HuH-7.5 (cell line): ENCODE results near the gene CXCL13.
"Not testable (repeated sequence)": the region's sequence is repeated elsewhere in the genome, so short reads cannot be mapped to it uniquely, and the experiment has no call there.

ENCODE experiments used
- DNase-seq: peaks from one replicate; pipeline ENCODE4 v3.0.0; 2011; ENCODE audit warnings: low spot score

CXCL13 gene

GRCh38 chr4:77605210-77605902 lies at the start of gene CXCL13:
TSS of gene CXCL13 (plus strand) at chr4:77605820. CDS start at chr4:77605866, 46 bp downstream.
- DNase-seq = no peak

DNA sequence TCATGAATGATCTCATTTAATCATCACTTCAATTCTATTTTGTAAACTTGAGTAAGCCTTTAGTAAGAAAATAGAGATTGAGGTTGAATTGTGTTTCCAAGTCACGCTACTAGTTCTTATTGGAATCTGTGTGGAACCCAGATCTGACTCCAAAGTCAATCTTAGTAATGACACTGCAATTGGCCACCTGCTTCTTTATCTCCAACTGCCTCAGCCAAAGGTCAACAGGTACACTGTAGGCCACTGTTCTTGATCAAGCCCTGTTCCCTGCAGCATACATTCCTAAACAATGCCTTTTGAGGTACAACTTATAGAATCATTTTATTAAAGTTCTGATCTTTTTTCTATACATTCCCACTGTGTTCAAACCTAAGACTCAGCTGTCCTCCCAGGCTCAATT lies 45.5 kb upstream of the CXCL13 start:
- no peak for DNase-seq

- DNase-seq = not testable (repeated sequence)
Measured at GRCh38 chr4:77561720-77562119, 43.9 kb upstream of the CXCL13 start.

- no peak for DNase-seq
Measured at GRCh38 chr4:77564231-77564630, 41.4 kb upstream of the CXCL13 start.

- no peak for DNase-seq
Measured at GRCh38 chr4:77566148-77566547, 39.5 kb upstream of the CXCL13 start.

DNA sequence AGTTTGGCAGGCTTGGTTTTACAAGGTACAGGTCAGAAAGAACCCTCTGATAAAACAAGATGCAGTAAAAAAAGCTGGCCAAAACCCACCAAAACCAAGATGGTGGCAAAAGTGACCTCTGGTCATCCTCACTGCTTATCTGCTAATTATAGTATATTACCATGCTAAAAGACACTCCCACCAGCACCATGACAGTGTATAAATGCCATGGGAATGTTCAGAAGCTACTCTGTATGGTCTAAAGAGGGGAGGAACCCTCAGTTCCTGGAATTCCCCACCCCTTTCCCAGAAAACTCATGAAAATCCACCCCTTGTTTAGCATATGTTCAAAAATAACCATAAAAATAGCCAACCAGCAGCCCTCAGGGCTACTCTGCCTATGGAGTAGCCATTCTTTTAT lies 38.1 kb upstream of the CXCL13 start:
- DNase-seq = no peak

DNA sequence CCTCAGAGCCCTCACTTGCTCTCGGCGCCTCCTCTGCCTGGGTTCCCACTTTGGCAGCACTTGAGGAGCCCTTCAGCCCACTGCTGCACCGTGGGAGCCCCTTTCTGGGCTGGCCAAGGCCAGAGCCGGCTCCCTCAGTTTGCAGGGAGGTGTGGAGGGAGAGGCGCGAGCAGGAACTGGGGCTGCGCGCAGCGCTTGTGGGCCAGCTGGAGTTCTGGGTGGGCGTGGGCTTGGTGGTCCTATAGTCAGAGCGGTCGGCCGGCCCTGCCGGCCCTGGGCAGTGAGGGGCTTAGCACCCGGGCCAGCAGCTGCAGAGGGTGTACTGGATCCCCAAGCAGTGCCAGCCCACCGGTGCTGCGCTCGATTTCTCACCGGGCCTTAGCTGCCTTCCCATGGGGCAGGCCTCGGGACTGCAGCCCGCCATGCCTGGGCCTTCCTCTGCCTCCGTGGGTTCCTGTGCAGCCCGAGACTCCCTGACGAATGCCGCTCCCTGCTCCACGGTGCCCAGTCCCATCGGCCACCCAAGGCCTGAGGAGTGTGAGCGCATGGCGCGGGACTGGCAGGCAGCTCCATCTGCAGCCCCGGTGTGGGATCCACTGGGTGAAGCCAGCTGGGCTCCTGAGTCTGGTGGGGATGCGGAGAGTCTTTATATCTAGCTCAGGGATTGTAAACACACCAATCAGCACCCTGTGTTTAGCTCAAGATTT lies 35.0 kb upstream of the CXCL13 start:
- DNase-seq = not testable (repeated sequence)

GRCh38 chr4:77576351-77576750 lies 29.3 kb upstream of the CXCL13 start:
- no peak for DNase-seq

DNA sequence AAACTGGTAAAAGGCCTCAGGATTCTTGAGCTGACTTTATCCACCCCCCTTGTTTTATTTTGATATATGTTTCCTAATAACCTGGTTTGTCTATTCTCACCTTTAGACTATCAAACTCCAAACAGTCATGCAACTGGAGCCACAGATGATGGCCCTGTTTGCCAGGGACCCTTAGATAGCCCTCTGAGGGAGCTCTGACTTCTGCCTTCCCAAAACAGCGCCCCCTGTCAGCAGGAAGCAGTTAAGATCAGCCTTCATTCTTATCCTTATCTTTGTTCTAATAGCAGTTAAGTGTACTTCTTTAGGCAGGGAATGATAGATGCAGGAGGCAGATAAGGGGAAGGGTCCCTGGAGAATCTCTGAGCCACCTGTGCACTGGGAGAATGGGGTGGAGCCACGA lies 27.5 kb upstream of the CXCL13 start:
- DNase-seq = no peak

DNA sequence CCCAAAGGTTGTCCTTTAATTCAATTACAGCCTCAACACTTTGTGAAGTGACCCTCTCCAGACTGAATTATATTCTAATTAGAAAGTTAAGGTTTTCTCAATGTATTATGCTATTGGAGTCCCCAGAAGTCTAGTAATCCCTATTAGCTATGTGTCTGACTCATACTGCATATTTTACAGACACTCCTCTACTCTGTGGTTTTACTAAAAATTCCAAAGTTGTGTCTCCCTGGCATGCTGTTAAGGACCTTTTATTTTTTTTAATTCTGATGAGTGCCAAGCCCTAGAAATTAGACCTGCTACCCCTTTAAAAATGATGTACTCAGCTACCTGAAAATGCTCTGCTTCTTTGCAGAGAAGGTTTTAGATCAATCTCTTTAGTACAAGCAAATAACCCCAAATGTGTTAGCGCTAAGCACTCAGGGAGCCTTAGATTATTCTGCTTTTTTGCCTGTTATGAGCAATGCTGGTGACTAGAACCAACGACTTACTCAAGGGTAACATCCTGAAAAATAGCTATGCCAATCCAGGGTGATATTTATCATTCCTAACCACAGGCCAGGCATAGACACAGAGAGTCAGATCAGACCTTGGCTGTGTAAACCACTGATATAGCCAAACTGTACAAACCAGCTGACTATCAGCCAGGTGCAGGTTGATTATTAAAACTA lies 26.1 kb upstream of the CXCL13 start:
- DNase-seq = no peak

DNA sequence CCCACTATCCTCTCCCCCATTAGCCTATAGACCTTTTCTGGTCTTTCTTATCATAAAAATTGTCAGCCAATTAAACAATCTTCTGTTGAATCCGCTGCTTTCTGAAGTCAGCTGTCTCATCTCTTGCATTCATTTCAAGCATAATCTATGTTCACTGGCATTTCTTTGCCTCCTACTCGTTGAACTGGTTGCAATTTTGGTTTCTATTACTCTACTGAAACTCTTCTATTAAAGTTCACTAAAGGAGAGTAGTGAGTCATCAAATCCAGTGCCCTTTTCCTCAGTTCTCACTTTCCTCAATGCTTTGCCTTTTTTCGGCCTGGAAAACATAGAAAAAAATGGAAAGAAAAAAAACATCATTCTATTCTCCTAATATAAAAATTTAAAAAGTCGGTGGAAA lies 23.9 kb upstream of the CXCL13 start:
- DNase-seq = no peak

DNA sequence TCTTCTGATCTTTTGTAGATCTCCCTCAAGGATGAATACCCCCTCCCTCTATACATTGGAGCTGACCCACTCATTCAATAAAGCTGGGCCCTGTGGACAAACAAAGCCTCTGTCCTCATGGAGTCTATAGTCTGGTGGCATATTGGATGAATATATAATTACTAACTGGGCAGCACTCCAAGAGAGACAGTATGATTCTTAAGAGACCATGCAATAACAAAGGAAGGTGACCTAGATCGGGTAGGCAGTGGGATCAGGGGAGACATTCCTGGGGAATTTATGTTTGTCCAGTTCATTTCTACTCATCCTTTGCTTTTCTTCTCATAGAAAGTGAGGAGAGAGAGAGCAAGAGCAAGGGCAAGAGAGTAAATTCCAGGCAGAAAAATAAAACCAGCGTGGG lies 23.5 kb upstream of the CXCL13 start:
- no peak for DNase-seq

- no peak for DNase-seq
Measured at GRCh38 chr4:77582711-77583110, 22.9 kb upstream of the CXCL13 start.

- DNase-seq = no peak
Measured at GRCh38 chr4:77586951-77587383, 18.7 kb upstream of the CXCL13 start.

GRCh38 chr4:77590482-77590881 lies 15.1 kb upstream of the CXCL13 start:
- DNase-seq = no peak

DNA sequence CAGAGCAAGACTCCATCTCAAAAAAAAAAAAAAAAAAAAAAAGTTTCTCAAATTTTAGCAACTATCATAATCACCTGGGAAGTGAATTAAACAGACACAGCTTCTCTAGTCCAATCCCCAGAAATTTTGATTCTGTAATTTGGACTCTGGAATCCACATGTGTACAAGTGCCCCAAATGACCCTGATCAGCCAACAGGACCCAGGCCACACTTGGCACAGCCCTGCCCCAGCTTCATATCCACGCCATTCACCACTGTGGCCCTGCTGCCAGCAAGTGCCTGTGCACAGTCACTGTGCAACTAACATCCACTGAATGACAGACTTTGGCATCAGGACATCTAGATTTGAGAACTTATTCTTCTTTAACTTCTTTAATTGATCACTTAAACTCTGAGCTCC lies 14.1 kb upstream of the CXCL13 start:
- no peak for DNase-seq

DNA sequence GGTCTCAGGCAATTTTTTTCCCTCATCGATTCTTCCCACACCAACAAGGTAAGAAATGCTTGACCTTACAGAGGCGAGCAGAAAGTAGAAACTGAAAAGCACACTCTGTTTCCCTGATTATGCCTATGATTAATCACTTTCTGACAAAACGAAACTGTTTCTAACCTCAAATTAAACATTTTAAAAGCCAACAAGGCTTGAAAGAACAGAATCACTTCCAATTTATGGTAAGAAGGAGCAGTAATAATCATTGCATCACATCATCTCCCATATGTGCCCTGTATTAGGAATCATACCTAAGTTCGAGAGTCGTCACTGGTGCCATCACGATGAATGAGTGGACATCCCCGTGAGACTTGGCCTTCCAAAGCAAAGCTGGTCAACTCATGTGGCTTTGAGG lies 12.5 kb upstream of the CXCL13 start:
- no peak for DNase-seq

GRCh38 chr4:77593993-77594392 lies 11.6 kb upstream of the CXCL13 start:
- no peak for DNase-seq

GRCh38 chr4:77595364-77595973 lies 10.2 kb upstream of the CXCL13 start:
- DNase-seq = no peak

DNA sequence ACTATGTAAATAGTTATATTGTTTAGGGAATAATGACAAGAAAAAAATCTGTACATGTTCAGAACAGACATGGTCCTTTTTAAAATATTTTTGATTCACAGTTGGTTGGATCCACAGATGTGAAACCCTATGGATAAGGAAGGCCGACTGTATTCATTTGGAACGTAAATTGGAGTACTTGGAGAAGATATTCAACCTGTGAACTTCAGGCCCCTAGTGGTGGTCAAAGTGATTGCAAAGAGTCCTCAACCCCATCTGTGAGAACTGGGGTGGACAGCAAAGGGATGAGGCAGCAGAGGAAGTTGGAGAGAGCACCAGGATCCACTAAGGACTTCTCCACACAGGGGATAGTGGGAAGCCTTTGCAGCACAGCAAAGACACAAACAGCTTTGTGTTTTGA lies 6.2 kb upstream of the CXCL13 start:
- DNase-seq = peak; percentile 13

GRCh38 chr4:77600521-77601451 lies 4.8 kb upstream of the CXCL13 start:
- DNase-seq = peak; percentile 17
